GM19193 (cell line): ENCODE data around the gene ABHD13.
A peak's percentile ranks its signal among the peaks of the same experiment; 100 is the strongest.

ENCODE experiments used
- POLR2A ChIP-seq: IDR thresholded peaks from 4 replicates; pipeline ENCODE4 v1.6.1; 2011; ENCODE audit not compliant: insufficient read depth, insufficient read length; ENCODE audit errors: extremely low read depth

Gene ABHD13

GRCh38 chr13:108213946-108214345, 4.2 kb upstream of the ABHD13 start:
- no peak for TF ChIP-seq POLR2A

DNA sequence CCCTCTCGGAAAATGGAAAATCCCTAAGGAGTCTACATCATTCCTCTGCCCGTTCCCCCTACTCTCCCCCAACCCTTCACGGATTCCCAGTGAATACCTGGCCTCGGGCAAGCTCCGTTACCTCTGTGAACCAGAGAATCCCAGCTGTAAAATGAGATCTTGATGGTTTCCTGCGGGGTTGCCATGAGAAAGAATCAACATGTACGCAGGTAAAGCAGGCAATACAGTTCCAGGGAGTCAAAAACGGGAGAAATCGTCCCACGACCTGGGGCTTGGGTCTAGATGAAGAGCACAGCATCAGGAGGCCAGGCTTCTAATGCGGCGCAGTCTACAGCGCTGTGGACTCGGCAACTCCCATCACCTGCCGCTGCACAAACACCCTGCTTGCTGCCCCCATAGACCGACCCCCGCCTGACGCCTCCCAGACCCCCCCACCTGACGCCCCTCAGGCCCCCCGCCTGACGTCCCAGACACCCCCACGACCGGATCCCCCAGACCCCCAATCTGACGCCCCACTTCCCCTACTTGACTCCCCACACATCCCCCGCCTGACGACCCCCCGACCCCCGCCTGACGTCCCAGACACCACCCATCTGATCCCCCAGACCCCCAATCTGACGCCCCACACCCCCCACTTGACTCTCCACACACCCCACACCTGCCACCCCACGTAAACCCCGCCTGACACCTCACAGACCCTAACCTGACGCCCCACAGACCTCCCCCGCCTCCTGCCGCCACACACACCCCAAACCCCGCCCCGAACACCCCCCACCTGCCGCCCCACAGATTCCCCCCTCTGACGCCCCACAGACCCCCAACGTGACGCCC, 3.5 kb upstream of the ABHD13 start:
- TF ChIP-seq POLR2A: no peak

GRCh38 chr13:108215436-108215835, 2.8 kb upstream of the ABHD13 start, which contains the start of gene LIG4:
Gene LIG4 (minus strand): TSS chr13:108215536. CDS start chr13:108211268, 4,268 bp downstream.
- TF ChIP-seq POLR2A: peak; percentile 76

- no peak for TF ChIP-seq POLR2A
Observed at GRCh38 chr13:108220041-108220440, 1.8 kb downstream of the ABHD13 start.

DNA sequence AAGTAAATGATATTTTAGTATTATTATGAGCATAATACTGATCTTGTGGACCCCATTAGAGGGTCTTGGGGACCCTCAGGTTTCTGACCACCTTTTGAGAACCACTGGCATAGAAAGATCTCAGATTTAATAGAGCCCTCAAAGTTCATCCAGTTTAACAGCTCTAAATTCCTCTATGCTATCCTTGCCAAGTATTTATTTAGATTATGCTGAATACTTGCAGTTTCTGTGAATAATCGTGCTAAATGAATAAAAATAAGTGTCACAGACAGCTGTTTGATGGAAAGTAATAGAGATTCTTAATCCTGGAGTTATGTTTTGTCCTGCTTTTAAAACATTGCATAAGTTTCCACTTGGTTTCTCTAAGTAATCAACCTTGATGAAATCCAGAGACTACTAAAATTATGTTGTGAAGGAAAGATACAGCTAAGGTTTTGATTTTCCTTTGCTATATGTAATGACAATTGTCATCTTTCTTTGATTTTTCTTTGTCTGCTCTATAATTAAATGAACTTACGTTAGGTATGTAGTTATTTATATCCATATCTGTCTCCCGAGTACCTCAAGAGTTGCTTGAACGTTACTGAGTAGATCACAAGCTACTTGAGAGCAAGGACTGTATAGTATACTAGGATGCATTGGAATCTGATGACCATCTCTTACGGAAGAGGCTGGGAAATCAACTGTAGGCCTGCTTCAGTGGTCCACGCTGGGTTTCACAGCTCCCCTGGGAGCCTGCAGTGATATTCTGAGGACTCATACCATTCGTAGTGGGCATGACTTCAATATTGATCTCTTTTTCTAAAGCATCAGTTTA, 5.7 kb downstream of the ABHD13 start:
- TF ChIP-seq POLR2A: no peak

DNA sequence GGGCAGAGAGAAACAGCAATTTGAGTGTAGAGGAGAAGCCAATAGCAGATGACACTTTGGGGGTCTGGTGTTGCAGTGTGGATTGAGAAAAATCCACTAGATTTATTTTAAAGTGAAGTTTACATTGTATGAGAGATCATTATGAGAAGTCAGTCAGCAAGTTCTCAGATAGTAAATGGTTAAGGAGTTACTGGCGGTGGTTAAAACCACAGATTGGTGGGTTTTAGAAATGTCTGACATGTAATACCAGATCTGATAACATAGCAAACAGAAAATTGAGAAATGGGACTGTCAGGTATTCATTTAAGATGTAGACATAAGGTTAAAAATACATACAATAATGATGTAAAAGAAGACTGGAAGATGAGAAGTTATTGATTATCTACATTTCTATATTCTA, 7.2 kb downstream of the ABHD13 start:
- TF ChIP-seq POLR2A: no peak

DNA sequence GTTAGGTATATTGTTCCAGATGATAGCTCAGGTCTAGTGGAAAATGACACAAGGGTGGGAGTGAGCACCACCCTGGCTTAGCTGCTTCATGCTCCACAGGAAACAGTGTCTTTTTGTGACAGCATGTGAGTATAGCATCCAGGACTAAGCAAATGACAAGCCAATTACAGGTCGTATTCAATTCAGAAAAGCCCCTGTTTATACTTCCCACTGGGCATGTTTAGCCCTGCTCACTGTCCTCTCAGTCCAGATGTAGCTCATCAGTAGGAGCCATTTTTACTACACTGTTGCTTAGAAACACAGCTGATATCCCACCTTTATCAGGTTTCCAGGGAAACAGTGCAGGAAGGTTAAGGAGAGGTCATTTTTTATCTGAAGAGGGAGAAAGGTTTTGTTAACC, 8.0 kb downstream of the ABHD13 start:
- TF ChIP-seq POLR2A: no peak

GRCh38 chr13:108227651-108228272, 9.6 kb downstream of the ABHD13 start:
- no peak for TF ChIP-seq POLR2A

- TF ChIP-seq POLR2A: no peak
Observed at GRCh38 chr13:108230377-108230776, 12.2 kb downstream of the ABHD13 start.

- no peak for TF ChIP-seq POLR2A
Observed at GRCh38 chr13:108249150-108249549, 31.0 kb downstream of the ABHD13 start.

DNA sequence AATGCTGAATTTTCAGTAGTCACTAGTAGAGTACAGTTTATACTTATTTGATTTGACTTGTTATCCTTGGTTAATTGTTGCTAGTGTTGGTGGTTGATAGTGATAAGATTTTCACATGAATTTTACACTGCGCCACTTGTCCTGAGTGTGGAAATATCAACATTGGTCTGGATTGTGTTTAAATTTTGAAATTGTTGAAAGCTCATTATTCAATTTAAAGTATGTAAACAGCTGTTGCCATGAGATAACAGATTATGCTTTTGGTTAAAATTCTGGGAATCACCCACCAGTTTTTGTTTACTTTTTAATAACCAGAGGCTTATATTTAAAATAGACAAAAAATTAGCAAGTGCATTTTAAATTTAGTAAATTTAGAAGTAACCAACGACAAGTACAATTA, 39.1 kb downstream of the ABHD13 start:
- TF ChIP-seq POLR2A: no peak

DNA sequence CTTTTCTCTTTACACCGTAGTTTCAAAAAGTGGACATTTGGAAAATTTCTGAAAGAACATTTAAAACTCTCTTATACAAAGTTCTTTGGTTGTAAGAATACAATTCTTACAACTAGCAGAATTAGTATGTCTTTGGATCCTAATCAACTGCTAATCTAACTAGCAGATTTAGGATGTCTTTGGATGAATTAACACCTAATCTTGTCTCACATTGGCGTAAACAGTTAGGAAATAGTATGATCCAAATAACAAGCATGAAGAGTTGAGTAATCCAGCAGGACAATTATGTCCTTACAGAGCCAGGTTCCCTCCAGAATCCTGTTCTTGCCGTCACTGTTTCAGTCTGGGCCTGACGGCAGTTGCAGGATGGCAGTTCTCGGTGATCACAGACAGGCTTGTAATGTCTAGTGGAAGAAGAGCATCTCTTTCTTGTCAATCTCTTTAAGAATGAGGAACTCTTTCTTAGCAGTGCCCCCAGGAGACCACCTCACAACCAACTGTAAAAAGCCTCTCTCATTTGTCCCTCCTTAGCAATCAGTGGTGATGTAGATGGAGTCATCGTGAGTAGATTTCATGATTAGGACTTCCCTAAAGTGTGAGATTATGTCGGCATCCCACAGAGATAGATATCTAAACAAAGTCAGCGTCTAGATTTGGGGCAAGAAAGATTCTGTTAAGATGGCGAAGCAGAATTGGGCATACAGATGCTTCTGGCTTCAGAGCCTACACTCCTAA, 45.6 kb downstream of the ABHD13 start:
- no peak for TF ChIP-seq POLR2A

- no peak for TF ChIP-seq POLR2A
Observed at GRCh38 chr13:108266321-108266990, 48.3 kb downstream of the ABHD13 start.

GRCh38 chr13:108267347-108267746, 49.2 kb downstream of the ABHD13 start:
- TF ChIP-seq POLR2A: no peak
